Measurements from ENCODE around the gene PCSK6. TPM values are rescaled to one million over a fixed set of nuclear protein-coding genes. Genes with fewer than 3 reads are reported as not detected.

PCSK6 gene
- total RNA-seq, 1 experiment from 2014 or later: 26.3 TPM

- H3K9me3 ChIP-seq (ENCODE audit: insufficient read depth, low read depth): no peaks in the 10 kb centered on the region
- H3K4me1 ChIP-seq (replicated peaks; ENCODE audit: insufficient read depth): peaks cover 10% of the 10 kb centered on the region
- no peaks in the 10 kb centered on the region for H3K9me2 ChIP-seq (ENCODE audit: insufficient read depth)
- no TSS peak for BruUV-seq (replicated peaks)
- H3K36me3 ChIP-seq (ENCODE audit: low read depth): no peaks in the 10 kb centered on the region
- no peak for DNase-seq
- H3K27me3 ChIP-seq (ENCODE audit: insufficient read depth, low read depth): no peaks in the 10 kb centered on the region
- peaks cover 4% of the 10 kb centered on the region; the same call in 1 of the 2 replicates for H3F3A ChIP-seq (ENCODE audit: insufficient read depth, low read depth)
- ChIA-PET POLR2A (ENCODE audit: unreplicated experiment) (no interaction called here), CTCF (no interaction called here)
- intact Hi-C loops (cut with micrococcal nuclease; ENCODE audit: unreplicated experiment): no loop called here
- H3K4me3 ChIP-seq: no peak overlapping the region
- H3K4me2 ChIP-seq: no peak overlapping the region
- no peaks in the 10 kb centered on the region for H4K20me1 ChIP-seq (ENCODE audit: insufficient read depth)
- H3K27ac ChIP-seq: peak overlapping the region; percentile 53; the same call in 1 of the 2 replicates
- no peak overlapping the region for H2AFZ ChIP-seq
- no peaks in the 10 kb centered on the region for H3K79me2 ChIP-seq (ENCODE audit: low read depth)
- TF ChIP-seq CTCF (conservative IDR thresholded peaks at IDR 0.05) (no peak), EZH2 (IDR thresholded peaks at IDR 0.05; ENCODE audit: low read depth) (no peak)
Measured at GRCh38 chr15:101446518-101447167, 42.9 kb downstream of the PCSK6 start.

GRCh38 chr15:101445562-101446517 lies 43.7 kb downstream of the PCSK6 start:
- Histone ChIP-seq H3K4me3 (no peak overlapping the region), H3K9me2 (ENCODE audit: insufficient read depth) (no peaks in the 10 kb centered on the region), H3K9me3 (ENCODE audit: insufficient read depth, low read depth) (no peaks in the 10 kb centered on the region), H3K27ac (peak overlapping the region; percentile 53; the same call in 1 of the 2 replicates), H3K4me1 (replicated peaks; ENCODE audit: insufficient read depth) (peaks cover 10% of the 10 kb centered on the region), H3F3A (ENCODE audit: insufficient read depth, low read depth) (peaks cover 4% of the 10 kb centered on the region; the same call in 1 of the 2 replicates), H3K4me2 (no peak overlapping the region), H2AFZ (no peak overlapping the region), H3K36me3 (ENCODE audit: low read depth) (no peaks in the 10 kb centered on the region), H3K79me2 (ENCODE audit: low read depth) (no peaks in the 10 kb centered on the region), H3K27me3 (ENCODE audit: insufficient read depth, low read depth) (no peaks in the 10 kb centered on the region), H4K20me1 (ENCODE audit: insufficient read depth) (no peaks in the 10 kb centered on the region)
- DNase-seq: no peak
- CTCF ChIA-PET: no interaction called here
- no peak for TF ChIP-seq CTCF (conservative IDR thresholded peaks at IDR 0.05)
- intact Hi-C loops (cut with micrococcal nuclease; ENCODE audit: unreplicated experiment): no loop called here
- BruUV-seq (replicated peaks): no TSS peak
- POLR2A ChIA-PET (ENCODE audit: unreplicated experiment): no interaction called here

GRCh38 chr15:101444807-101445508 lies 44.5 kb downstream of the PCSK6 start:
- Histone ChIP-seq H3K27me3 (ENCODE audit: insufficient read depth, low read depth) (no peaks in the 10 kb centered on the region), H3F3A (ENCODE audit: insufficient read depth, low read depth) (peaks cover 4% of the 10 kb centered on the region; the same call in 1 of the 2 replicates), H3K9me2 (ENCODE audit: insufficient read depth) (no peaks in the 10 kb centered on the region), H4K20me1 (ENCODE audit: insufficient read depth) (no peaks in the 10 kb centered on the region), H2AFZ (no peak overlapping the region), H3K4me2 (no peak overlapping the region), H3K36me3 (ENCODE audit: low read depth) (no peaks in the 10 kb centered on the region), H3K9me3 (ENCODE audit: insufficient read depth, low read depth) (no peaks in the 10 kb centered on the region), H3K4me1 (replicated peaks; ENCODE audit: insufficient read depth) (peaks cover 10% of the 10 kb centered on the region), H3K79me2 (ENCODE audit: low read depth) (no peaks in the 10 kb centered on the region), H3K4me3 (no peak overlapping the region), H3K27ac (no peak overlapping the region)
- no peak for DNase-seq
- ChIA-PET POLR2A (ENCODE audit: unreplicated experiment) (no interaction called here), CTCF (no interaction called here)
- no TSS peak for BruUV-seq (replicated peaks)
- intact Hi-C loops (cut with micrococcal nuclease; ENCODE audit: unreplicated experiment): no loop called here
- TF ChIP-seq EZH2 (IDR thresholded peaks at IDR 0.05; ENCODE audit: low read depth) (no peak), CTCF (conservative IDR thresholded peaks at IDR 0.05) (no peak)
